Erythroblast (primary cell): ENCODE results near the gene TMEM141.
"Not testable (repeated sequence)": the region's sequence is repeated elsewhere in the genome, so short reads cannot be mapped to it uniquely, and the experiment has no call there.

Experiments
- DNase-seq, 2 experiments: peaks; one replicate each; lab custom pipeline; 2025; lab: John Stamatoyannopoulos, UW
- GATA1 ChIP-seq: IDR thresholded peaks from 2 replicates; pipeline ENCODE4 v1.6.1; 2011; ENCODE audit warnings: low read depth, mild to moderate bottlenecking, control low read depth, low read length, moderate library complexity
- POLR2A ChIP-seq: IDR thresholded peaks from 2 replicates; pipeline ENCODE4 v1.6.1; 2011; ENCODE audit warnings: mild to moderate bottlenecking, low read length

The TMEM141 gene

GRCh38 chr9:136791516-136792276 lies 552 bp downstream of the TMEM141 start:
- peak; percentile 75 to 78 for DNase-seq
- TF ChIP-seq GATA1 (no peak), POLR2A (no peak)

- TF ChIP-seq POLR2A, result no peak
- no peak for TF ChIP-seq GATA1
- peak in 1 of 2 experiments; percentile 36 for DNase-seq
Measured at GRCh38 chr9:136792321-136793085, 1.4 kb downstream of the TMEM141 start.

- DNase-seq, result peak; percentile 81
- no peak for TF ChIP-seq GATA1
- TF ChIP-seq POLR2A, result no peak
Measured at GRCh38 chr9:136793086-136793946, 2.2 kb downstream of the TMEM141 start.

- no peak for DNase-seq
- TF ChIP-seq POLR2A, result no peak
- no peak for TF ChIP-seq GATA1
Measured at GRCh38 chr9:136794281-136794999, 3.3 kb downstream of the TMEM141 start.

GRCh38 chr9:136795000-136795348 lies 3.8 kb downstream of the TMEM141 start:
- DNase-seq, result no peak
- TF ChIP-seq GATA1, result no peak
- no peak for TF ChIP-seq POLR2A

- no peak for DNase-seq
- no peak for TF ChIP-seq GATA1
- no peak for TF ChIP-seq POLR2A
Measured at GRCh38 chr9:136796238-136796774, 5.2 kb downstream of the TMEM141 start, which contains the start of gene CCDC183. Gene CCDC183, plus strand, starts transcription at chr9:136796338. Its CDS starts 60 bp downstream, at chr9:136796398.

GRCh38 chr9:136796775-136797347 lies 5.7 kb downstream of the TMEM141 start:
- DNase-seq, result not testable (repeated sequence)

- DNase-seq, result no peak
- TF ChIP-seq GATA1, result no peak
- no peak for TF ChIP-seq POLR2A
Measured at GRCh38 chr9:136798708-136799078, 7.5 kb downstream of the TMEM141 start.

- no peak for TF ChIP-seq GATA1
- peak; percentile 8 for TF ChIP-seq POLR2A
- no peak for DNase-seq
Measured at GRCh38 chr9:136799079-136799853, 8.1 kb downstream of the TMEM141 start.

GRCh38 chr9:136799854-136800657 lies 8.9 kb downstream of the TMEM141 start:
- TF ChIP-seq POLR2A, result no peak
- TF ChIP-seq GATA1, result no peak
- DNase-seq, result peak; percentile 87

- no peak for TF ChIP-seq GATA1
- no peak for TF ChIP-seq POLR2A
- no peak for DNase-seq
Measured at GRCh38 chr9:136802321-136802720, 11.2 kb downstream of the TMEM141 start.

- not testable (repeated sequence) for DNase-seq
Measured at GRCh38 chr9:136803009-136803550, 11.9 kb downstream of the TMEM141 start.
